Measurements from ENCODE around the gene LCN1. TPM values are rescaled to one million over a fixed set of nuclear protein-coding genes. Genes with fewer than 3 reads are reported as not detected.

Gene LCN1
- total RNA-seq, 1 donor = not detected

- H3K4me3 ChIP-seq (ENCODE audit: low read length) = no peak overlapping the region
- no peaks in the 10 kb centered on the region for H3K4me1 ChIP-seq (ENCODE audit: insufficient read depth, low read length)
- no peaks in the 10 kb centered on the region for H3K9me3 ChIP-seq (ENCODE audit: low read depth, low read length)
- no peaks in the 10 kb centered on the region for H3K27me3 ChIP-seq (ENCODE audit: insufficient read depth, low read length)
These were observed 51.0 kb downstream of the LCN1 start for GRCh38 chr9:135572233-135572632.

GRCh38 chr9:135573124-135573523, 51.9 kb downstream of the LCN1 start:
- no peaks in the 10 kb centered on the region for H3K4me1 ChIP-seq (ENCODE audit: insufficient read depth, low read length)
- H3K27me3 ChIP-seq (ENCODE audit: insufficient read depth, low read length) = no peaks in the 10 kb centered on the region
- no peaks in the 10 kb centered on the region for H3K9me3 ChIP-seq (ENCODE audit: low read depth, low read length)
- H3K4me3 ChIP-seq (ENCODE audit: low read length) = no peak overlapping the region

GRCh38 chr9:135574331-135574730, 53.1 kb downstream of the LCN1 start:
- no peaks in the 10 kb centered on the region for H3K9me3 ChIP-seq (ENCODE audit: low read depth, low read length)
- no peaks in the 10 kb centered on the region for H3K4me1 ChIP-seq (ENCODE audit: insufficient read depth, low read length)
- no peaks in the 10 kb centered on the region for H3K27me3 ChIP-seq (ENCODE audit: insufficient read depth, low read length)
- no peak overlapping the region for H3K4me3 ChIP-seq (ENCODE audit: low read length)

GRCh38 chr9:135574943-135575342, 53.7 kb downstream of the LCN1 start:
- Histone ChIP-seq H3K4me1 (ENCODE audit: insufficient read depth, low read length) (no peaks in the 10 kb centered on the region), H3K27me3 (ENCODE audit: insufficient read depth, low read length) (no peaks in the 10 kb centered on the region), H3K9me3 (ENCODE audit: low read depth, low read length) (no peaks in the 10 kb centered on the region), H3K4me3 (ENCODE audit: low read length) (no peak overlapping the region)

Other genes with a start within 250 kb of the LCN1 start
- 1.5 TPM for gene PPP1R26, start 41.7 kb upstream of the LCN1 start, total RNA-seq
- 12.5 TPM for gene MRPS2, start 20.8 kb upstream of the LCN1 start, total RNA-seq
- not detected for gene OBP2A, start 24.7 kb downstream of the LCN1 start, total RNA-seq
- not detected for gene PAEP, start 40.3 kb downstream of the LCN1 start, total RNA-seq
- not detected for gene GLT6D1, start 118.1 kb downstream of the LCN1 start, total RNA-seq
- gene LCN9, start 141.9 kb downstream of the LCN1 start, total RNA-seq = not detected
- not detected for gene SOHLH1, start 178.0 kb downstream of the LCN1 start, total RNA-seq
- gene KCNT1, start 180.7 kb downstream of the LCN1 start, total RNA-seq = 0.10 TPM

Data from mononuclear cell (primary cell).